H9 (cell line): ENCODE data around the gene CREB5. TPM values are rescaled to one million over a fixed set of nuclear protein-coding genes. Genes with fewer than 3 reads are reported as not detected.

Experiments
- DNase-seq: peaks from one replicate; pipeline ENCODE4 v3.0.0-alpha.2; 2017
- H2AFZ ChIP-seq: one replicate; pipeline ENCODE4 v1.6.1; 2013; ENCODE audit warnings: mild to moderate bottlenecking, low read length, control low read depth, moderate library complexity
- H2AK5ac ChIP-seq: 2 replicates; pipeline ENCODE4 v1.6.1; 2013; ENCODE audit warnings: low read length, control low read depth, mixed read lengths; ENCODE audit not compliant: insufficient read length
- H2BK120ac ChIP-seq: one replicate; pipeline ENCODE4 v1.6.1; 2013; ENCODE audit warnings: low read depth, mild to moderate bottlenecking, low read length, control low read depth, inconsistent platforms; ENCODE audit not compliant: poor library complexity, severe bottlenecking
- H2BK12ac ChIP-seq: 2 replicates; pipeline ENCODE4 v1.6.1; 2013; ENCODE audit warnings: low read length, control low read depth, mixed read lengths, low read depth; ENCODE audit not compliant: insufficient read length
- H2BK15ac ChIP-seq: 2 replicates; pipeline ENCODE4 v1.6.1; 2013; ENCODE audit warnings: low read depth, low read length, control low read depth
- H2BK20ac ChIP-seq: one replicate; pipeline ENCODE4 v1.6.1; 2013; ENCODE audit warnings: low read depth, mild to moderate bottlenecking, low read length, control low read depth, inconsistent platforms; ENCODE audit not compliant: poor library complexity, severe bottlenecking
- H2BK5ac ChIP-seq: 2 replicates; pipeline ENCODE4 v1.6.1; 2013; ENCODE audit warnings: low read length, control low read depth, mixed read lengths; ENCODE audit not compliant: insufficient read length
- H3K14ac ChIP-seq: 2 replicates; pipeline ENCODE4 v1.6.1; 2013; ENCODE audit warnings: low read length, control low read depth; ENCODE audit not compliant: insufficient read depth
- H3K18ac ChIP-seq: 2 replicates; pipeline ENCODE4 v1.6.1; 2013; ENCODE audit warnings: low read depth, mild to moderate bottlenecking, mixed read lengths, low read length, control low read depth; ENCODE audit not compliant: insufficient read length
- H3K23ac ChIP-seq: 2 replicates; pipeline ENCODE4 v1.6.1; 2013; ENCODE audit warnings: low read length, control low read depth, mixed read lengths, low read depth; ENCODE audit not compliant: insufficient read length
- H3K23me2 ChIP-seq: 2 replicates; pipeline ENCODE4 v1.6.1; 2013; ENCODE audit warnings: low read depth, mild to moderate bottlenecking, mixed read lengths, low read length, control low read depth; ENCODE audit not compliant: insufficient read length, poor library complexity, severe bottlenecking
- H3K27ac ChIP-seq: 2 replicates; pipeline ENCODE4 v1.5.1; 2013; ENCODE audit warnings: low read length, control low read depth, mixed read lengths, low read depth; ENCODE audit not compliant: insufficient read length
- H3K27me3 ChIP-seq: 2 replicates; pipeline ENCODE4 v1.6.1; 2013; ENCODE audit warnings: low read length, control low read depth, inconsistent platforms; ENCODE audit not compliant: insufficient read depth
- H3K4ac ChIP-seq: 2 replicates; pipeline ENCODE4 v1.6.1; 2013; ENCODE audit warnings: low read depth, mild to moderate bottlenecking, control low read depth, inconsistent platforms, low read length, moderate library complexity
- H3K4me1 ChIP-seq: 2 replicates; pipeline ENCODE4 v1.6.1; 2013; ENCODE audit warnings: low read length, control low read depth, inconsistent platforms; ENCODE audit not compliant: insufficient read depth
- H3K4me2 ChIP-seq: 2 replicates; pipeline ENCODE4 v1.6.1; 2013; ENCODE audit warnings: low read length, control low read depth, mixed read lengths; ENCODE audit not compliant: insufficient read length, insufficient read depth
- H3K56ac ChIP-seq: 2 replicates; pipeline ENCODE4 v1.6.1; 2013; ENCODE audit warnings: low read depth, mild to moderate bottlenecking, mixed read lengths, low read length, control low read depth; ENCODE audit not compliant: insufficient read length
- H3K79me1 ChIP-seq: 2 replicates; pipeline ENCODE4 v1.6.1; 2013; ENCODE audit warnings: low read depth, mild to moderate bottlenecking, moderate library complexity, low read length, control low read depth, inconsistent platforms; ENCODE audit not compliant: insufficient read depth, poor library complexity, severe bottlenecking
- H3K79me2 ChIP-seq: 2 replicates; pipeline ENCODE4 v1.6.1; 2013; ENCODE audit warnings: low read length, control low read depth, inconsistent platforms; ENCODE audit not compliant: insufficient read depth
- H3K9ac ChIP-seq: 2 replicates; pipeline ENCODE4 v1.6.1; 2013; ENCODE audit warnings: low read length, control low read depth, mixed read lengths; ENCODE audit not compliant: insufficient read length; ENCODE audit errors: extremely low read depth
- H3K9me3 ChIP-seq: one replicate; pipeline ENCODE4 v1.6.1; 2013; ENCODE audit warnings: low read depth, low read length, inconsistent platforms; ENCODE audit not compliant: control insufficient read depth
- H3T11ph ChIP-seq: one replicate; pipeline ENCODE4 v1.6.1; 2013; ENCODE audit warnings: mild to moderate bottlenecking, low read length, control low read depth, inconsistent platforms
- H4K20me1 ChIP-seq: one replicate; pipeline ENCODE4 v1.6.1; 2013; ENCODE audit not compliant: control insufficient read depth, insufficient read length, insufficient read depth
- H4K5ac ChIP-seq: 2 replicates; pipeline ENCODE4 v1.6.1; 2013; ENCODE audit warnings: low read depth, mild to moderate bottlenecking, mixed read lengths, low read length, control low read depth; ENCODE audit not compliant: insufficient read length
- H4K8ac ChIP-seq: replicated peaks from 2 replicates; pipeline ENCODE4 v1.6.1; 2013; ENCODE audit warnings: low read length, control low read depth, mixed read lengths, low read depth; ENCODE audit not compliant: insufficient read length
- H4K91ac ChIP-seq: 2 replicates; pipeline ENCODE4 v1.6.1; 2013; ENCODE audit warnings: low read depth, mild to moderate bottlenecking, moderate library complexity, mixed read lengths, low read length, control low read depth; ENCODE audit not compliant: insufficient read length
- H3K27ac Mint-ChIP-seq, 3 experiments: 2 replicates in 2 of 3; 3 replicates in 1 of 3; pipeline ENCODE4 v1.8.0; 2020 to 2021; ENCODE audit warnings: mixed read lengths in 3 of 3, mild to moderate bottlenecking in 1 of 3, moderate library complexity in 1 of 3
- H3K27me3 Mint-ChIP-seq: 2 replicates; pipeline ENCODE4 v1.8.0; 2021; ENCODE audit warnings: low read depth, mild to moderate bottlenecking, moderate library complexity, mixed read lengths
- H3K36me3 Mint-ChIP-seq, 3 experiments: 2 replicates in 2 of 3; 3 replicates in 1 of 3; pipeline ENCODE4 v1.8.0; 2020 to 2021; ENCODE audit warnings: low read depth in 3 of 3, mixed read lengths in 3 of 3; ENCODE audit not compliant: insufficient read depth in 1 of 3
- H3K4me1 Mint-ChIP-seq, 2 experiments: 2 replicates each; pipeline ENCODE4 v1.8.0; 2020; ENCODE audit warnings: mixed read lengths in 2 of 2
- H3K4me3 Mint-ChIP-seq, 2 experiments: 2 replicates in 1 of 2; 3 replicates in 1 of 2; pipeline ENCODE4 v1.8.0; 2020 to 2021; ENCODE audit warnings: mild to moderate bottlenecking in 2 of 2, mixed read lengths in 2 of 2, moderate library complexity in 1 of 2
- H3K9me3 Mint-ChIP-seq, 2 experiments: 2 replicates in 1 of 2; 3 replicates in 1 of 2; pipeline ENCODE4 v1.8.0; 2020; ENCODE audit warnings: mild to moderate bottlenecking in 2 of 2, mixed read lengths in 2 of 2, moderate library complexity in 1 of 2
- WGBS: extraction: QIAGEN DNeasy Blood & Tissue Kit; methylation state at CpG from one replicate; pipeline ENCODE4 v1.1.7; 2013; ENCODE audit warnings: missing lambda C conversion rate, low lambda C conversion rate, mixed read lengths; ENCODE audit not compliant: insufficient read length; ENCODE audit errors: extremely low coverage; 5-methylcytosine and 5-hydroxymethylcytosine counted together
- total RNA-seq: library from RNA; stranded (reverse); gene quantifications from 2 replicates; pipeline ENCODE4 v1.2.1, GENCODE V29; 2021
- TF ChIP-seq, protein P1 (sequence below): fragments of 200-600 bp; sonication (generic); conservative IDR thresholded peaks from 3 replicates; pipeline ENCODE4 v1.8.0; 2021; ENCODE audit warnings: antibody characterized with exemption, mild to moderate bottlenecking

Gene CREB5
- total RNA-seq, 1 experiment from 2014 or later: 4.0 TPM

DNA sequence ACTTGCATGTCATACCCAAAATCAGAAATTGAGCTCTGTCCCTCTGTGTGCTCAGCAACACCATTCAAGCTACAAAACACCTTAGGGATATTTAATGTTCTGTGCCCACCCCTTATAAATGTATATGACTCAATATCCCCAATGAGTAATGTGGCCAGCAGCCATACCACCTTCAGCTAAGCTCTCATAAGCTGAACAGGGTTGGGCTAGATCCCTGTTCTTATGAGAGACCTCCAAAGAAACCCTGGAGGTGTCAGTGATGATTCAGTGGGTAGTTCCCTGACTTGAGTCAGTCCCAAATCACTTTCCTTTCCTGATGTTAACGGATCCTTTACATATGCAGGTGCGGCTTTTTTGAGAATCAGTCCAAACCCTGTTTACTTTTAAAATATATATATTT, 253.8 kb downstream of the CREB5 start:
- no peak overlapping the region for H3K27ac Mint-ChIP-seq
- no peaks in the 10 kb centered on the region for H3K79me1 ChIP-seq

More for the DNA sequence above, 253.8 kb downstream of the CREB5 start:
- Histone ChIP-seq H3K4me2 (no peak overlapping the region), H3K79me2 (no peaks in the 10 kb centered on the region), H2BK120ac (no peak overlapping the region), H2BK5ac (no peak overlapping the region), H2BK20ac (peak overlapping the region; percentile 26), H3K4me1 (no peaks in the 10 kb centered on the region), H3K9ac (no peak overlapping the region), H3K14ac (no peak overlapping the region), H3K9me3 (no peaks in the 10 kb centered on the region), H4K20me1 (no peaks in the 10 kb centered on the region), H2AK5ac (no peak overlapping the region), H3K27me3 (no peaks in the 10 kb centered on the region), H4K8ac (no peak overlapping the region), H3K56ac (no peak overlapping the region), H3K23ac (no peak overlapping the region), H3K23me2 (no peaks in the 10 kb centered on the region), H3K27ac (no peak overlapping the region), H3K18ac (no peak overlapping the region), H2BK12ac (no peak overlapping the region), H3T11ph (no peak overlapping the region), H3K4ac (no peak overlapping the region), H2BK15ac (no peak overlapping the region), H4K5ac (no peak overlapping the region), H4K91ac (no peak overlapping the region), H2AFZ (no peak overlapping the region)
- Mint-ChIP-seq H3K4me3 (no peak overlapping the region), H3K9me3 (peaks cover under 1% of the 10 kb centered on the region in 2 experiments; a peak in 4 of 5 replicates), H3K36me3 (peaks cover 0 to 2% (median 1%) of the 10 kb centered on the region in 3 experiments; a peak in 3 of 7 replicates), H3K27me3 (no peaks in the 10 kb centered on the region; the same call in 1 of the 2 replicates), H3K4me1 (no peaks in the 10 kb centered on the region)
- no CpG with 5 or more reads among the region's 2 CpGs for WGBS
- TF ChIP-seq, protein P1, sequence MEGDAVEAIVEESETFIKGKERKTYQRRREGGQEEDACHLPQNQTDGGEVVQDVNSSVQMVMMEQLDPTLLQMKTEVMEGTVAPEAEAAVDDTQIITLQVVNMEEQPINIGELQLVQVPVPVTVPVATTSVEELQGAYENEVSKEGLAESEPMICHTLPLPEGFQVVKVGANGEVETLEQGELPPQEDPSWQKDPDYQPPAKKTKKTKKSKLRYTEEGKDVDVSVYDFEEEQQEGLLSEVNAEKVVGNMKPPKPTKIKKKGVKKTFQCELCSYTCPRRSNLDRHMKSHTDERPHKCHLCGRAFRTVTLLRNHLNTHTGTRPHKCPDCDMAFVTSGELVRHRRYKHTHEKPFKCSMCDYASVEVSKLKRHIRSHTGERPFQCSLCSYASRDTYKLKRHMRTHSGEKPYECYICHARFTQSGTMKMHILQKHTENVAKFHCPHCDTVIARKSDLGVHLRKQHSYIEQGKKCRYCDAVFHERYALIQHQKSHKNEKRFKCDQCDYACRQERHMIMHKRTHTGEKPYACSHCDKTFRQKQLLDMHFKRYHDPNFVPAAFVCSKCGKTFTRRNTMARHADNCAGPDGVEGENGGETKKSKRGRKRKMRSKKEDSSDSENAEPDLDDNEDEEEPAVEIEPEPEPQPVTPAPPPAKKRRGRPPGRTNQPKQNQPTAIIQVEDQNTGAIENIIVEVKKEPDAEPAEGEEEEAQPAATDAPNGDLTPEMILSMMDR: no peak
- no peak for DNase-seq
